Osteoblast (primary cell): ENCODE results near the gene TMEM9B. TPM values are rescaled to one million over a fixed set of nuclear protein-coding genes. Genes with fewer than 3 reads are reported as not detected.

Experiments used
- DNase-seq: peaks from one replicate; pipeline ENCODE4 v3.0.0; 2011; ENCODE audit warnings: low spot score, mixed read lengths; ENCODE audit not compliant: insufficient read length; ENCODE audit errors: missing footprints
- H2AFZ ChIP-seq: 2 replicates; pipeline ENCODE4 v1.6.0; 2011; ENCODE audit warnings: mild to moderate bottlenecking, low read length
- H3K27ac ChIP-seq: 2 replicates; pipeline ENCODE4 v1.5.1; 2011; ENCODE audit warnings: mild to moderate bottlenecking, low read depth, low read length, moderate library complexity
- H3K27me3 ChIP-seq: 2 replicates; pipeline ENCODE4 v1.6.0; 2012; ENCODE audit warnings: mild to moderate bottlenecking, control low read depth, inconsistent platforms, low read length, moderate library complexity; ENCODE audit not compliant: insufficient read depth
- H3K36me3 ChIP-seq: 2 replicates; pipeline ENCODE4 v1.5.1; 2011; ENCODE audit warnings: mild to moderate bottlenecking, low read length, control low read depth, moderate library complexity; ENCODE audit not compliant: insufficient read depth
- H3K4me1 ChIP-seq: 2 replicates; pipeline ENCODE4 v1.5.1; 2011; ENCODE audit warnings: mild to moderate bottlenecking, low read length, control low read depth, moderate library complexity; ENCODE audit not compliant: insufficient read depth
- H3K4me2 ChIP-seq: 2 replicates; pipeline ENCODE4 v1.6.0; 2011; ENCODE audit warnings: mild to moderate bottlenecking, low read length; ENCODE audit not compliant: insufficient read depth
- H3K4me3 ChIP-seq: fragments of 200-600 bp; sonication (generic); 3 replicates; pipeline ENCODE4 v1.5.1; 2012; ENCODE audit warnings: mild to moderate bottlenecking, low read length, inconsistent platforms; ENCODE audit not compliant: insufficient read depth
- H3K79me2 ChIP-seq: 2 replicates; pipeline ENCODE4 v1.6.0; 2012; ENCODE audit warnings: mild to moderate bottlenecking, low read length, control low read depth, inconsistent platforms; ENCODE audit not compliant: insufficient read depth
- H3K9me3 ChIP-seq: 2 replicates; pipeline ENCODE4 v1.5.1; 2011; ENCODE audit warnings: low read depth, low read length, control low read depth
- H4K20me1 ChIP-seq: 2 replicates; pipeline ENCODE4 v1.6.0; 2012; ENCODE audit warnings: mild to moderate bottlenecking, low read length, control low read depth; ENCODE audit not compliant: insufficient read depth
- CTCF ChIP-seq: IDR thresholded peaks from 2 replicates; pipeline ENCODE4 v1.5.1; 2011; ENCODE audit warnings: mild to moderate bottlenecking, low read depth, low read length, moderate library complexity; ENCODE audit errors: extremely low read depth
- total RNA-seq: library from RNA; depleted of rRNA; stranded (reverse); fragments of >200 nt; gene quantifications from 2 replicates; pipeline ENCODE4 v1.2.3, GENCODE V29; 2012

TMEM9B gene
- total RNA-seq, 1 donor: 32.6 TPM

- Histone ChIP-seq H3K9me3 (no peaks in the 10 kb centered on the region), H3K79me2 (peaks cover 52% of the 10 kb centered on the region), H4K20me1 (no peaks in the 10 kb centered on the region), H3K4me2 (no peak overlapping the region), H3K4me1 (peaks cover 13% of the 10 kb centered on the region), H3K27me3 (no peaks in the 10 kb centered on the region), H3K36me3 (peaks cover 29% of the 10 kb centered on the region), H3K4me3 (no peak overlapping the region), H2AFZ (no peak overlapping the region), H3K27ac (no peak overlapping the region)
- DNase-seq: no peak
- no peak for TF ChIP-seq CTCF
Measured at GRCh38 chr11:8956860-8957259, 7.4 kb downstream of the TMEM9B start.

- no peak overlapping the region for H3K4me3 ChIP-seq
- no peaks in the 10 kb centered on the region for H3K79me2 ChIP-seq
- no peaks in the 10 kb centered on the region for H3K9me3 ChIP-seq
- H3K27me3 ChIP-seq: no peaks in the 10 kb centered on the region
- no peak overlapping the region for H3K4me2 ChIP-seq
- H3K27ac ChIP-seq: no peak overlapping the region
- no peak for DNase-seq
- H3K36me3 ChIP-seq: peaks cover 30% of the 10 kb centered on the region
- H2AFZ ChIP-seq: no peak overlapping the region
- no peaks in the 10 kb centered on the region for H4K20me1 ChIP-seq
- H3K4me1 ChIP-seq: no peaks in the 10 kb centered on the region
- no peak for TF ChIP-seq CTCF
Measured at GRCh38 chr11:8948886-8949285, 15.4 kb downstream of the TMEM9B start.

- H3K4me1 ChIP-seq: no peaks in the 10 kb centered on the region
- DNase-seq: no peak
- no peak for TF ChIP-seq CTCF
- no peaks in the 10 kb centered on the region for H3K9me3 ChIP-seq
- H2AFZ ChIP-seq: no peak overlapping the region
- peaks cover 20% of the 10 kb centered on the region for H3K36me3 ChIP-seq
- H3K4me2 ChIP-seq: no peak overlapping the region
- H3K27me3 ChIP-seq: no peaks in the 10 kb centered on the region
- H4K20me1 ChIP-seq: no peaks in the 10 kb centered on the region
- no peaks in the 10 kb centered on the region for H3K79me2 ChIP-seq
- no peak overlapping the region for H3K4me3 ChIP-seq
- H3K27ac ChIP-seq: no peak overlapping the region
Measured at GRCh38 chr11:8947230-8947943, 16.9 kb downstream of the TMEM9B start.

GRCh38 chr11:8942518-8943066, 21.6 kb downstream of the TMEM9B start, which contains the start of gene ASCL3:
TSS of gene ASCL3 (minus strand) at chr11:8943016. CDS start at chr11:8938161, 4,855 bp downstream.
- H3K36me3 ChIP-seq: peaks cover 2% of the 10 kb centered on the region
- H3K4me2 ChIP-seq: no peak within 1 kb of the TSS
- no peak within 1 kb of the TSS for H3K4me3 ChIP-seq
- H3K79me2 ChIP-seq: no peaks in the 10 kb centered on the region
- no peaks in the 10 kb centered on the region for H3K4me1 ChIP-seq
- TF ChIP-seq CTCF: no peak
- H3K27ac ChIP-seq: no peak within 1 kb of the TSS
- no peaks in the 10 kb centered on the region for H3K27me3 ChIP-seq
- DNase-seq: no peak
- no peaks in the 10 kb centered on the region for H3K9me3 ChIP-seq
- no peak within 1 kb of the TSS for H2AFZ ChIP-seq
- no peaks in the 10 kb centered on the region for H4K20me1 ChIP-seq
